Activated CD4-positive, alpha-beta T cell treated with anti-CD3 and anti-CD28 coated beads, Interleukin-2, Interleukin-6, amounts not matched to agents 100 ng/mL and 50 ng/mL, durations not matched to agents 16 hours and 8 hours (primary cell): Measurements from ENCODE around the gene BMPR1A.
"Not testable (repeated sequence)": the region's sequence is repeated elsewhere in the genome, so short reads cannot be mapped to it uniquely, and the experiment has no call there.

Experiments used
- DNase-seq: peaks from one replicate; pipeline ENCODE4 v3.0.0-alpha.2; 2020

Gene BMPR1A

DNA sequence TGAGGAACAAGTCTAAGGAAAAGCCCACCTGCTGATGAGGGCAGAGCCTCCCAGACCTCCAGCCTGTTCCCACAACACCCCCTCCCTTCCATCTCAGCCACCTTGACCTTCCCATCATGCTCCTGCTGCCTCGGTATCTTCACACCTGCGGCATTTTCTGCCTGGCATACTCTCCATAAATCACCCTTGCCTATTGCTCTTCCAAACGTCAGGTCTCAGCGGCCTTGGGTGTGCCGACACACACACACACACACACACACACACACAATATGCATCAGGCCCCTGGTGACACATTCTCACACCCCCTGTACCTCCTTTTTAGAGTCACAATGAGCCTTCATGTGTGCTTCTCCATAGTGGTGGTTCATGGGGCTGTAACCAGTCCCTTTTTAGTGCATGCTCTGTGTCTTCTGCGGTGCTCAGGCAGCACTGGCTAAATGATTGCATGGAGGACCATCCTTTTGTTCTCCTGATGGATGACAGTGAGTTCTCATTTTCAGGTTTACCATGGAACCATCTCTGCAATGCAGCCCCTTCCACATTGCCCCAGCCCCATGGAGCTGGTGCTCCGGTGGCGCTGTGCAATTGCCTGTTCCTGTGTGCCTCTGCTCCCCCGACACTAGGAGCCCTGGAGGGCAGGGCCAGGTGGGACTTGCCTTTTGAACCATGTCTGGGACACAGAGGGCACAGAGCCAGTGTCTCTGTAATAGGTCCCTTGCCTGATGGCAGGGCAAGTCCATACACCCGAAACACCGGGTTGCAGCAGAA is 216.4 kb downstream of the BMPR1A start:
- no peak for DNase-seq

DNA sequence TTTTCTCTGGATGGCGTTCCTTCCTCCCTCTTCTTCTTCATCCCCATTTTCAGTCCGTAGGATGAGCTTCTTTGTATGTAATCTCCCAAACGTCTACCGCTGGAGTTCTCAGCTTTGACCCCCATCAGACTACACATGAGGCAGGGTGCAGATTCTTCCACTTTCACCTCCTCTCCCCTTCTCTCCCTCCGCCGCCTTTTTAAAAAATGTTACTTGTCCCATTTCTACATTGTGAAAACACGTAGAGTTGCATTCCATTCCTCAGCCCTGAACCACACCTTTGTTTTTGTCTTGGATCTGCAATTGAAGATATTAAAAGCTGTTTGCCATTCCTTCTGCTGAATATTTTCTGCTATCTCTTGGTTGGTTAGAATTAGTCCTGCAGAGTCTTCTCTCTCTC is 218.1 kb downstream of the BMPR1A start:
- DNase-seq = no peak

DNA sequence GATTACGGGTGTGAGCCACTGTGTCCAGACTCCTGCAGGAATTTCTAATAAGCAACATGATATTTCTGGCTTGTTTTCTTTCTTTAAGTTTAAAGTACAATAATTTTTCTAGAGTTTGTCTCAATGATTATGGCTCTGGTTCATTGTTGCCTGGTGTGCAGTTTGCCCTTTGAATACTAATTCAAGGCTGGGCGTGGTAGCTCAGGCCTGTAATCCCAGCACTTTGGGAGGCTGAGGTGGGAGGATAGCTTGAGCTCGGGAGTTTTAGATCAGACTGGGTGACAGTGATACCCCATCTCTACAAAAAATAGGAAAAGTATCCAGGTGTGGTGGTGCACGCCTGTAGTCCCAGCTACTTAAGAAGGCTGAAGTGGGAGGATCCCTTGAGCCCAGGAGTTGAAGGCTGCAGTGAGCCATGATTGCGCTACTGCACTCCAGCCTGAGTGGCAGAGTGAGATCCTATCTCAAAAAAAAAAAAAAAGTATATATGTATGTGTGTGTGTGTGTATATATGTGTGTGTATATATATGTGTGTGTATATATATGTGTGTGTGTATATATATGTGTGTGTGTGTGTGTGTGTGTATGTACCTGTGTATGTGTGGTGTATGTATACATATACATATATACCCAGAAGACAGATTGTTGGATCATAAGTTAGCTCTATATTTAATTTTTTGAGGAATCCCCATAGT is 220.1 kb downstream of the BMPR1A start:
- DNase-seq = no peak

DNA sequence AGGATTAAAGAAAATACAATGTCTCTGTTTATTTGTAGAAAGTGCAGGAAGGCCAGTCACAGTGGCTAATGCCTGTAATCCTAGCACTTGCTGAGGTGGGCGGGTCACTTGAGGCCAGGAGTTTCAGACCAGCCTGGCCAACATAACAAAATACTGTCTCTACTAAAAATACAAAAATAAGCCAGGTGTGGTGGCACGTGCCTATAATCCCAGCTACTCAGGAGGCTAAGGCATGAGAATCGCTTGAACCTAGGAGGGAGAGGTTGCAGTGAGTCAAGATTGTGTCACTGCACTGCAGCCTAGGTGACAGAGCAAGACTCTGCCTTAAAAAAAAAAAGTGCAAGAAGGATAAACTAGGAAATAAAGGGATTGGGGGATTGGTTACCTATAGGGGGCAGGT is 222.0 kb downstream of the BMPR1A start:
- not testable (repeated sequence) for DNase-seq

DNA sequence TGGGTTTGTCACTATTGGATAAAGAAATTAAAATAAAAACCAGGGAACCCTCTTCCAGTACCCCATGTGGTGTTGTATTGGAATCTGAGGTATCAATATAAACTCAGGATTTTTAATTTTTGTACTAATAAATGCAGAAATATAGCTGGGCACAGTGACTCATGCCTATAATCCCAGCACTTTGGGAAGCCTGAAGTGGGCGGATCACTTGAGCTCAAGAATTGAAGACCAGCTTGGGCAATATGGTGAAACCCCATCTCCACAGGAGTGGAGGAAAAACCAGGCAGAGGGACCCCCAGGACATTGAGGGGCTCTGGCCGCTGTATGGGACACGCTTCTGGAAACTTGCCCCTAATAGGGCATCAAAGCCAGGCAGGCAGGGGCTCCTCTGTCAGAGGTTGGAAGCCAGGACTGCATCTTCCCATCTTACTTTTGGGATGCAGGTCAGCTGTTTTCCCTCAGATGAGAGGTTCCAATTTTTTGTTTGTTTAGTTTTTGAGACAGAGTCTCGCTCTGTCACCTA is 222.9 kb downstream of the BMPR1A start:
- no peak for DNase-seq

DNA sequence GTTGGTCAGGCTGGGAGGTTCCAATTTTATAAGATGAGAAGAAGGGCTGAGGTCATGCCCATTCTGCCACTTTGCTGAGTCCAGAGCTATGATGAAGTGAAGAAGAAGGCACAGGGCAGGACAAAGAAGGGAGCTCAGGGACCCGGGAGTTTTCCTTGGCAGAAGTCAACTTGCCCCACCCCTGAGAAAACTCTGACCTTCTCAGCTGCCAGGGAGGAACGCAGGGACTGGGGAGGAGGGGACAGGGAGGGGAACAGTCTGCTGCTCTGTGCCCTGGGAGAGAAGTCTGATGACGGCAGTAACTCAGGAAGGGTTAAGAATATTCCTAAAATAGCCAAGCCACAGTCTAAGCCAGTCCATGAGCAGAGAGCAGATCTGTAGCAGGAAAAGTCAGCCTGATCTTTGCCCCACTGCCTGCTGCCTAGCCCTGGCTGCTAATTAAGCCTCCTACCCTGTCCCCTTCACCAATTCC is 223.6 kb downstream of the BMPR1A start:
- DNase-seq = no peak

DNA sequence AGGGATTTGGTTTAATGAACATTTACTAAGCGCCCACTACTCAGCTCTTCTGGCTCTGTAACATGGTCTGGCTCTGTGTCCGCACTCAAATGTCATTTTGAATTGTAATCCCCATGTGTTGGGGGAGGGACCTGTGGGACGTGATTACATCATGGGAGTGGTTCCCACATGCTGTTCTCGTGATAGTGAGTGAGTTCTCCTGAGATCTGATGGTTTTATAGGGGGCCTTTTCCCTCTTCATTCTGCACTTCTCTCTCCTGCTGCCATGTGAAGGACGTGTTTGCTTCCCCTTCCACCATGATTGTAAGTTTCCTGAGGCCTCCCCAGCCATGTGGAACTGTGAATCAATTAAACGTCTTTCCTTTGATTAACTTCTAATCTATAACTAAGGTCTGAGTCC is 224.6 kb downstream of the BMPR1A start:
- not testable (repeated sequence) for DNase-seq

DNA sequence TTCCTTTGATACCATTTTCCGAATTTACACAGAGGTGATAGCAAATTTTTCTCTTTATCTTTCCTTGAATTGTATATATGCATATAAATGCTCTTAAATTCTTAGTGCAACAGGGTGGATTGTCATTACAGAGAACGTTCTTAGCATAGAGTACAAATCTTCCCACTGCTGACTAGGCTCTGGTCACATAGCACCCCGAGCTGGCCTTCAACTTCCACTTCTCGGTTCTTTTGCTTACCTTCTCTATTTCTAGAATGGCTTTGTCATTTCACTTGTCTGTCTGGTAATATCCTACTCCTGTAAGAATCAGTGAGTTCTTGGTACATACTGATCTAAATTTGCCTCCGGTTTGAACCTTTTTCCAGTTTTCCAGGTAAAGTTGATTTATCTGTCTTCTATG is 225.3 kb downstream of the BMPR1A start:
- DNase-seq = no peak
